Fibroblast of the aortic adventitia (primary cell): ENCODE results near the gene KPNB1. TPM values are rescaled to one million over a fixed set of nuclear protein-coding genes. Genes with fewer than 3 reads are reported as not detected.

Experiments
- DNase-seq: peaks from one replicate; pipeline ENCODE4 v3.0.0-alpha.2; 2010; ENCODE audit warnings: low read depth
- H3K4me3 ChIP-seq: 2 replicates; pipeline ENCODE4 v1.5.1; 2011; ENCODE audit warnings: low read depth, mild to moderate bottlenecking, control low read depth, low read length, moderate library complexity
- CTCF ChIP-seq: IDR thresholded peaks from 2 replicates; pipeline ENCODE4 v1.5.1; 2011; ENCODE audit warnings: mild to moderate bottlenecking, low read length, control low read depth, inconsistent platforms; ENCODE audit not compliant: insufficient read depth
- small RNA-seq: library from RNA; depleted of rRNA; stranded (forward); fragments of <200 nt; gene quantifications from one replicate; pipeline ENCODE3, GENCODE V24; 2012
- total RNA-seq: library from RNA; depleted of rRNA; stranded (reverse); fragments of >200 nt; gene quantifications from 2 replicates; pipeline ENCODE4 v1.2.3, GENCODE V29; 2012; ENCODE audit warnings: low replicate concordance

The KPNB1 gene
- total RNA-seq, 1 donor = 473 TPM

- no peak for DNase-seq
- TF ChIP-seq CTCF = no peak
- H3K4me3 ChIP-seq = no peak overlapping the region
Measured at GRCh38 chr17:47733674-47734410, 84.1 kb downstream of the KPNB1 start.

DNA sequence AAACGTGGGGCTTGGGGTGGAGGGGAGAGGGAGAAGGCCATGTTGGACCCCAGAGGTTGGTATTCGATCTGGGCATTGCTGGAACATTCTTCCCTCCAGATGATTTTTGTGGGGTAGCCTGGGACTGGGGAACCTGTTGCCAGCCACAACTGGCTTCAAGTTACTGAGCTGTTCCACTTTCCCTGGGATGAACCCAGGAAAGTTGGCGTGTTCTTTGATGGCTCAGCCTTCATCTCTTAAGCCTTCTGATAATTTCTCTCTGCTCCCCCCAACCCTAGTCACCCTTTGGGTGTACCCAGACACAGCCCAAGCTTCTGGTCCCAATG lies 85.4 kb downstream of the KPNB1 start:
- no peak for TF ChIP-seq CTCF
- DNase-seq = no peak
- no peak overlapping the region for H3K4me3 ChIP-seq

Small RNAs within 50 kb of the gene (small RNA-seq; reads per million reads assigned to genes)
- gene AC015674.1 = not detected

Other genes with a start within 250 kb of the KPNB1 start
- 106 and 299 TPM in 2 replicates for gene NPEPPS, start 118.8 kb upstream of the KPNB1 start, total RNA-seq
- gene TBKBP1, start 44.2 kb downstream of the KPNB1 start, total RNA-seq = 7.9 and 9.5 TPM in 2 replicates
- not detected in 2 replicates for gene TBX21, start 83.3 kb downstream of the KPNB1 start, total RNA-seq
- 4.6 and 6.1 TPM in 2 replicates for gene OSBPL7, start 171.9 kb downstream of the KPNB1 start, total RNA-seq
- 5.8 and 28.0 TPM in 2 replicates for gene MRPL10, start 181.6 kb downstream of the KPNB1 start, total RNA-seq
- 0.16 TPM in 1 of 2 replicates, not detected in the other for gene LRRC46, start 181.8 kb downstream of the KPNB1 start, total RNA-seq
- 14.7 and 20.7 TPM in 2 replicates for gene SCRN2, start 191.4 kb downstream of the KPNB1 start, total RNA-seq
- gene SP6, start 201.2 kb downstream of the KPNB1 start, total RNA-seq = 0.09 TPM in 1 of 2 replicates, not detected in the other
- gene SP2, start 246.3 kb downstream of the KPNB1 start, total RNA-seq = 0.08 and 3.7 TPM in 2 replicates